ENCODE measurements around the gene CHEK2.
"Not testable (repeated sequence)": the region's sequence is repeated elsewhere in the genome, so short reads cannot be mapped to it uniquely, and the experiment has no call there.

CHEK2 gene

GRCh38 chr22:28682966-28683365 lies 58.7 kb downstream of the CHEK2 start:
- not testable (repeated sequence) for DNase-seq

GRCh38 chr22:28680813-28681490 lies 60.7 kb downstream of the CHEK2 start:
- peak in 1 of 2 donors; percentile 53 for DNase-seq

GRCh38 chr22:28679611-28680287 lies 61.9 kb downstream of the CHEK2 start, which contains the start of gene TTC28:
TTC28 (minus strand) TSS chr22:28679840; CDS start chr22:28679723, 117 bp downstream.
- peak; percentile 31 to 36 for DNase-seq

GRCh38 chr22:28678778-28679610 lies 62.6 kb downstream of the CHEK2 start:
- not testable (repeated sequence) for DNase-seq

GRCh38 chr22:28678170-28678569 lies 63.5 kb downstream of the CHEK2 start:
- not testable (repeated sequence) for DNase-seq

GRCh38 chr22:28674121-28674563 lies 67.5 kb downstream of the CHEK2 start:
- DNase-seq = peak; percentile 56 to 57

- DNase-seq = peak in 1 of 2 donors; percentile 49
These were observed 70.9 kb downstream of the CHEK2 start for GRCh38 chr22:28670756-28671155.

- DNase-seq = peak; percentile 58 to 89
These were observed 71.5 kb downstream of the CHEK2 start for GRCh38 chr22:28670161-28670560.

GRCh38 chr22:28669387-28669786 lies 72.2 kb downstream of the CHEK2 start:
- DNase-seq = no peak

- DNase-seq = not testable (repeated sequence)
These were observed 78.1 kb downstream of the CHEK2 start for GRCh38 chr22:28663569-28663942.

GRCh38 chr22:28658448-28658847 lies 83.2 kb downstream of the CHEK2 start:
- no peak for DNase-seq

- DNase-seq = no peak
These were observed 85.4 kb downstream of the CHEK2 start for GRCh38 chr22:28656181-28656580.

- DNase-seq = no peak
These were observed 91.2 kb downstream of the CHEK2 start for GRCh38 chr22:28650463-28650862.

- no peak for DNase-seq
These were observed 92.8 kb downstream of the CHEK2 start for GRCh38 chr22:28648792-28649191.

- DNase-seq = no peak
These were observed 94.4 kb downstream of the CHEK2 start for GRCh38 chr22:28647216-28647615.

GRCh38 chr22:28639321-28639720 lies 102.3 kb downstream of the CHEK2 start:
- DNase-seq = no peak

Measured in inflammatory macrophage treated with lipopolysaccharide for 1 hour (primary cell).